Astrocyte (in vitro differentiated cells and primary cell): ENCODE results near the gene CENPC. TPM values are rescaled to one million over a fixed set of nuclear protein-coding genes. Genes with fewer than 3 reads are reported as not detected.

Source experiments
- DNase-seq: peaks from one replicate; pipeline ENCODE4 v3.0.0-alpha.2; 2010; ENCODE audit warnings: low read depth
- FAIRE-seq: peaks from 2 replicates; lab custom pipeline; 2011; peaks lifted over from hg19 to GRCh38; lab: Jason Lieb, UNC
- H2AFZ ChIP-seq: 2 replicates; pipeline ENCODE4 v1.6.0; 2012; ENCODE audit warnings: low read depth, low read length, inconsistent platforms
- H3K27ac ChIP-seq: 2 replicates; pipeline ENCODE4 v1.5.1; 2011; ENCODE audit warnings: low read depth, low read length, inconsistent platforms
- H3K27me3 ChIP-seq: 2 replicates; pipeline ENCODE4 v1.6.0; 2011; ENCODE audit warnings: low read length, inconsistent platforms; ENCODE audit not compliant: insufficient read depth
- H3K36me3 ChIP-seq: 2 replicates; pipeline ENCODE4 v1.5.1; 2011; ENCODE audit warnings: low read length, inconsistent platforms; ENCODE audit not compliant: insufficient read depth
- H3K4me1 ChIP-seq: 2 replicates; pipeline ENCODE4 v1.5.1; 2011; ENCODE audit warnings: low read length, inconsistent platforms; ENCODE audit not compliant: insufficient read depth
- H3K4me2 ChIP-seq: 2 replicates; pipeline ENCODE4 v1.6.0; 2012; ENCODE audit warnings: low read length, inconsistent platforms
- H3K4me3 ChIP-seq: 2 replicates; pipeline ENCODE4 v1.5.1; 2011; ENCODE audit warnings: low read depth, mild to moderate bottlenecking, low read length, inconsistent platforms; ENCODE audit not compliant: insufficient read depth
- H3K79me2 ChIP-seq: 2 replicates; pipeline ENCODE4 v1.6.0; 2012; ENCODE audit warnings: mild to moderate bottlenecking, low read length, inconsistent platforms; ENCODE audit not compliant: insufficient read depth
- H3K9ac ChIP-seq: 2 replicates; pipeline ENCODE4 v1.6.0; 2012; ENCODE audit warnings: mild to moderate bottlenecking, low read length, inconsistent platforms
- H3K9me3 ChIP-seq: 2 replicates; pipeline ENCODE4 v1.5.1; 2012; ENCODE audit warnings: low read depth, mild to moderate bottlenecking, low read length, inconsistent platforms; ENCODE audit not compliant: insufficient read depth
- H4K20me1 ChIP-seq: 2 replicates; pipeline ENCODE4 v1.6.0; 2012; ENCODE audit warnings: low read length, inconsistent platforms; ENCODE audit not compliant: insufficient read depth
- H3K27ac Mint-ChIP-seq: one replicate; pipeline ENCODE4 v1.8.0; 2021; ENCODE audit warnings: mild to moderate bottlenecking, mixed read lengths; ENCODE audit not compliant: unreplicated experiment
- H3K27me3 Mint-ChIP-seq: one replicate; pipeline ENCODE4 v1.8.0; 2021; ENCODE audit warnings: low read depth, mixed read lengths; ENCODE audit not compliant: unreplicated experiment
- H3K36me3 Mint-ChIP-seq: one replicate; pipeline ENCODE4 v1.8.0; 2021; ENCODE audit warnings: low read depth, mixed read lengths; ENCODE audit not compliant: unreplicated experiment
- H3K4me1 Mint-ChIP-seq: one replicate; pipeline ENCODE4 v1.8.0; 2021; ENCODE audit warnings: low read depth, mixed read lengths; ENCODE audit not compliant: unreplicated experiment
- H3K4me3 Mint-ChIP-seq: one replicate; pipeline ENCODE4 v1.8.0; 2021; ENCODE audit warnings: mild to moderate bottlenecking, moderate library complexity, mixed read lengths; ENCODE audit not compliant: unreplicated experiment
- H3K9me3 Mint-ChIP-seq: one replicate; pipeline ENCODE4 v1.8.0; 2021; ENCODE audit warnings: mild to moderate bottlenecking, mixed read lengths; ENCODE audit not compliant: unreplicated experiment
- CTCF ChIP-seq: IDR thresholded peaks from 2 replicates; pipeline ENCODE4 v1.5.1; 2011; ENCODE audit warnings: low read depth, mild to moderate bottlenecking, inconsistent platforms, low read length, moderate library complexity; ENCODE audit not compliant: insufficient read depth
- EZH2 ChIP-seq: IDR thresholded peaks from 2 replicates; pipeline ENCODE4 v1.6.1; 2012; ENCODE audit warnings: mild to moderate bottlenecking, low read length, inconsistent platforms; ENCODE audit not compliant: insufficient read depth
- total RNA-seq: library from RNA; stranded (reverse); gene quantifications from 2 replicates; pipeline ENCODE4 v1.2.1, GENCODE V29; 2021

Gene CENPC
- total RNA-seq, 1 donor from 2014 or later, result 13.4 TPM

- DNase-seq, result no peak
- Histone ChIP-seq H3K9me3 (no peaks in the 10 kb centered on the region), H3K36me3 (no peaks in the 10 kb centered on the region), H3K27ac (no peak overlapping the region), H2AFZ (no peak overlapping the region), H3K4me3 (no peak overlapping the region), H3K4me1 (no peaks in the 10 kb centered on the region), H3K4me2 (no peak overlapping the region), H4K20me1 (no peaks in the 10 kb centered on the region), H3K79me2 (no peaks in the 10 kb centered on the region), H3K9ac (no peak overlapping the region), H3K27me3 (no peaks in the 10 kb centered on the region)
- no peak for TF ChIP-seq EZH2
- no peak for TF ChIP-seq CTCF
- no peaks in the 10 kb centered on the region for H3K27me3 Mint-ChIP-seq
- H3K36me3 Mint-ChIP-seq, result no peaks in the 10 kb centered on the region
- no peaks in the 10 kb centered on the region for H3K4me1 Mint-ChIP-seq
- no peak overlapping the region for H3K27ac Mint-ChIP-seq
- H3K4me3 Mint-ChIP-seq, result no peak overlapping the region
- H3K9me3 Mint-ChIP-seq, result peaks cover 3% of the 10 kb centered on the region
- FAIRE-seq, result no peak
Observed at GRCh38 chr4:67430989-67431388, 114.3 kb downstream of the CENPC start.

- Mint-ChIP-seq H3K4me1 (no peaks in the 10 kb centered on the region), H3K9me3 (no peaks in the 10 kb centered on the region), H3K36me3 (no peaks in the 10 kb centered on the region), H3K27me3 (no peaks in the 10 kb centered on the region), H3K4me3 (no peak overlapping the region), H3K27ac (no peak overlapping the region)
- Histone ChIP-seq H3K79me2 (no peaks in the 10 kb centered on the region), H3K4me1 (no peaks in the 10 kb centered on the region), H3K27ac (no peak overlapping the region), H2AFZ (no peak overlapping the region), H3K9ac (no peak overlapping the region), H3K4me3 (no peak overlapping the region), H4K20me1 (no peaks in the 10 kb centered on the region), H3K9me3 (no peaks in the 10 kb centered on the region), H3K36me3 (no peaks in the 10 kb centered on the region), H3K4me2 (no peak overlapping the region), H3K27me3 (no peaks in the 10 kb centered on the region)
- TF ChIP-seq CTCF, result no peak
- TF ChIP-seq EZH2, result no peak
- FAIRE-seq (no peak), DNase-seq (no peak)
Observed at GRCh38 chr4:67428819-67429218, 116.5 kb downstream of the CENPC start.

Other genes starting within 250 kb of the CENPC start
- not detected in 2 replicates for gene STAP1, start 13.2 kb upstream of the CENPC start, total RNA-seq
- gene UBA6, start 155.7 kb upstream of the CENPC start, total RNA-seq, result 141 and 142 TPM in 2 replicates
- not detected in 2 replicates for gene GNRHR, start 208.9 kb upstream of the CENPC start, total RNA-seq